ENCODE measurements around the gene GALNT15.
A peak's percentile ranks its signal among the peaks of the same experiment; 100 is the strongest.

GALNT15 gene, protein sequence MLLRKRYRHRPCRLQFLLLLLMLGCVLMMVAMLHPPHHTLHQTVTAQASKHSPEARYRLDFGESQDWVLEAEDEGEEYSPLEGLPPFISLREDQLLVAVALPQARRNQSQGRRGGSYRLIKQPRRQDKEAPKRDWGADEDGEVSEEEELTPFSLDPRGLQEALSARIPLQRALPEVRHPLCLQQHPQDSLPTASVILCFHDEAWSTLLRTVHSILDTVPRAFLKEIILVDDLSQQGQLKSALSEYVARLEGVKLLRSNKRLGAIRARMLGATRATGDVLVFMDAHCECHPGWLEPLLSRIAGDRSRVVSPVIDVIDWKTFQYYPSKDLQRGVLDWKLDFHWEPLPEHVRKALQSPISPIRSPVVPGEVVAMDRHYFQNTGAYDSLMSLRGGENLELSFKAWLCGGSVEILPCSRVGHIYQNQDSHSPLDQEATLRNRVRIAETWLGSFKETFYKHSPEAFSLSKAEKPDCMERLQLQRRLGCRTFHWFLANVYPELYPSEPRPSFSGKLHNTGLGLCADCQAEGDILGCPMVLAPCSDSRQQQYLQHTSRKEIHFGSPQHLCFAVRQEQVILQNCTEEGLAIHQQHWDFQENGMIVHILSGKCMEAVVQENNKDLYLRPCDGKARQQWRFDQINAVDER

DNA sequence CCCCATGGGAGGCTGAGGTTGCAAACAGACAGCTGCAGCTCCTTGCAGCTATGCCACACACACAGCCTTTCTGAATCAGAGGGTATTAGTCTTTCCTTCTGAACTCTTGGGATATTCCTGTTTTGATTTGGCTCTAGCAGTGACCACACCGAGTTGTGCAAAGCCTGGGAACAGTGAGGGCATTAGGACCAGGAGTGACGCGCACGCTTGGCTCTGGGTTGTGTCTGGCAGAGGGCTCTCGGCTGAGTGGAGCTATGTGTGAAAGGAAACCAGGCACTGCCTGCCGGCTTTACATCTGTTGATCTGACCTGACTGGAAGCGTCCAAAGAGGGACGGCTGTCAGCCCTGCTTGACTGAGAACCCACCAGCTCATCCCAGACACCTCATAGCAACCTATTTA, at the start of gene GALNT15:
Gene GALNT15 (plus strand): TSS at position 292 of the 400 bp plus-strand sequence. CDS start 472 bp downstream, outside the sequence.
- no peaks in the 10 kb centered on the region for H3K27me3 ChIP-seq (ENCODE audit: control insufficient read depth, insufficient read depth, low read length)
- no peak within 1 kb of the TSS for H3K4me3 ChIP-seq (ENCODE audit: low read length)
- no peaks in the 10 kb centered on the region for H3K36me3 ChIP-seq (ENCODE audit: control insufficient read depth, insufficient read depth, low read length)
- H3K9me3 ChIP-seq (ENCODE audit: control insufficient read depth, insufficient read depth, low read length) = no peaks in the 10 kb centered on the region
- H3K4me1 ChIP-seq (ENCODE audit: control insufficient read depth, insufficient read depth, low read length) = no peaks in the 10 kb centered on the region; the same call in 1 of the 2 replicates
- no CpG with 5 or more reads among the region's 8 CpGs for WGBS (ENCODE audit: insufficient coverage, insufficient read length)
- no peak for DNase-seq (ENCODE audit: low read depth, low spot score)
- no peak within 1 kb of the TSS for H3K27ac ChIP-seq (ENCODE audit: low read length)

DNA sequence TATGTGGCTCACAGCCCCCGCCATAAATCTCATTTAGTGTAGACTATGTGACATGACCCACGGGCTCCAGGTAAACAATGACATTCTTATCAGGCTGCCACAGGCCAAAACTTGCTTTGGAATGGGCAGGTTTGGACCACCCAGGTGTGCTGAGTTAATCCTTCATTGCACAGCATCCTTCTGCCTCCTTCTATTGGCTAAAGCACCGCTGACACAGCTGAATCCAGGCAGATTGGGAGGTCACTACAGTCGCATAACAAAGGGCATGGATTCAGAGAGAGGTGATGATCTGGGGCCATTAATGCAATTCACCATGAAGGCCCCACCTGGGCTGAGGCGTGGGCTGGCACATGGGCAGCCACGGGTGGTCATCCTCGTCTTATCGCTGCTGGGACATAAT, 47.8 kb upstream of the GALNT15 start:
- no peak for DNase-seq (ENCODE audit: low read depth, low spot score)
- Histone ChIP-seq H3K9me3 (ENCODE audit: control insufficient read depth, insufficient read depth, low read length) (no peaks in the 10 kb centered on the region), H3K27ac (ENCODE audit: low read length) (no peak overlapping the region), H3K27me3 (ENCODE audit: control insufficient read depth, insufficient read depth, low read length) (no peaks in the 10 kb centered on the region), H3K4me3 (ENCODE audit: low read length) (no peak overlapping the region), H3K4me1 (ENCODE audit: control insufficient read depth, insufficient read depth, low read length) (no peaks in the 10 kb centered on the region), H3K36me3 (ENCODE audit: control insufficient read depth, insufficient read depth, low read length) (no peaks in the 10 kb centered on the region)
- WGBS (ENCODE audit: insufficient coverage, insufficient read length) = no CpG with 5 or more reads among the region's 8 CpGs

DNA sequence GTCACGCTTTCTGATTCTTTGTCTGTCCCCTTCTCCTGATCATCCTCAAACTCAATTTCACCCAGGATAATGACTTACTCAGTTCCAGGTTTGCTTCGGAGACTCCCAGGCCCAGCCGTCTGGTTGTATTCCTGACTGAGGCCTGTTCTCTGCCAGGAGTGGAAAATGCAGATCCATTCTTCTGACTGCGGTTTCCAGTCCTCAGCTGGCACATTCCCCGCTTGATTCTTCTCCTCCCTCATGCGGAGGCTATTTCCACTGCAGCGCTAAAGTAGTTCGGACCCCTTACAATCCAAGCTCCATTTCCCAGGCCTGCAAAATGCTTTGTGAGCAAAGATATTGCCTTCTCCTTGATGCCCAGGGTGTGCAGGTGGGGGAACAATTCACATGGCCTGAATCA, 47.2 kb upstream of the GALNT15 start:
- Histone ChIP-seq H3K27me3 (ENCODE audit: control insufficient read depth, insufficient read depth, low read length) (no peaks in the 10 kb centered on the region), H3K27ac (ENCODE audit: low read length) (no peak overlapping the region), H3K4me3 (ENCODE audit: low read length) (no peak overlapping the region), H3K9me3 (ENCODE audit: control insufficient read depth, insufficient read depth, low read length) (no peaks in the 10 kb centered on the region), H3K36me3 (ENCODE audit: control insufficient read depth, insufficient read depth, low read length) (no peaks in the 10 kb centered on the region), H3K4me1 (ENCODE audit: control insufficient read depth, insufficient read depth, low read length) (no peaks in the 10 kb centered on the region)
- no CpG with 5 or more reads among the region's 8 CpGs for WGBS (ENCODE audit: insufficient coverage, insufficient read length)
- no peak for DNase-seq (ENCODE audit: low read depth, low spot score)

DNA sequence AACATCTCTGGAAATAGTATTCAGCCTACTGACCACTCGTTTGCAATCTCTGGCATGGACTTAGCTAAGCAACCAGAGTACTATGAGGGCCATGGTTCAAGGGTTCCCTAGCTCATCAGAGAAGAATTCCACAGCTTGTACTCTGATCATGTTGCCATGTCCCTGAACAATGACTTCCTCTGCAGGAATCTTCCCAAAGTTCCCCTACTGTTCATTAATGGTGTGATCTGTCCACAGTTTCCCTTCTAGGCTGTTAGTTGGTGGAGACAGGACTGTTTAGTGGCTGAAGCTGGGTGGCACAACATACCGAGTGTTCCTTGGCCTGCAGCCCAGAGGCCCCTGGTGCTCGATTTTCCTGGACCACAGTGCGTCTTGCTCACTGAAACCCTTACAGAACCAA, 44.4 kb upstream of the GALNT15 start:
- H3K36me3 ChIP-seq (ENCODE audit: control insufficient read depth, insufficient read depth, low read length) = no peaks in the 10 kb centered on the region
- WGBS (ENCODE audit: insufficient coverage, insufficient read length) = no CpG with 5 or more reads among the region's 4 CpGs
- no peaks in the 10 kb centered on the region for H3K4me1 ChIP-seq (ENCODE audit: control insufficient read depth, insufficient read depth, low read length)
- H3K9me3 ChIP-seq (ENCODE audit: control insufficient read depth, insufficient read depth, low read length) = no peaks in the 10 kb centered on the region
- DNase-seq (ENCODE audit: low read depth, low spot score) = no peak
- no peak overlapping the region for H3K27ac ChIP-seq (ENCODE audit: low read length)
- no peak overlapping the region for H3K4me3 ChIP-seq (ENCODE audit: low read length)
- no peaks in the 10 kb centered on the region for H3K27me3 ChIP-seq (ENCODE audit: control insufficient read depth, insufficient read depth, low read length)

DNA sequence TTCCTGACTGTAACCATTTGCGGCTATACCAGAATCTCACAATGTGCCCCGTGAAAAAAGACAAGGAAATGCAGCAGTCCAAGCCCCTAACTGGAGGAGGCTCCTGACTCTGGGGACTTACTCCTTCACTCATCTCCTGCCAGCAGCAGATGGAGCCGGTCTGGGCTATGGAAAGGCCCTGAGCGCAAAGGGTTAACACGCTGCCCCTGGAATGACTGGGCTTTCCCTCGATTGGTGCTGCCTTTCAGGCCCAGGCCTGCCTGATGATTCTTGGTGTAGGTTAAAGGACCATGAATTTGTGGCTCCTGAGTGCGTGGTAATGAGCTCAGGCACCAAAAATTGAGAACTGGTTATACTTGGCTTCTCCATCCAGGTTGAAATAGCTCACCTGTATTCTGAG, 42.3 kb upstream of the GALNT15 start:
- no peaks in the 10 kb centered on the region for H3K9me3 ChIP-seq (ENCODE audit: control insufficient read depth, insufficient read depth, low read length)
- H3K27ac ChIP-seq (ENCODE audit: low read length) = no peak overlapping the region
- DNase-seq (ENCODE audit: low read depth, low spot score) = peak; percentile 13
- no peaks in the 10 kb centered on the region for H3K36me3 ChIP-seq (ENCODE audit: control insufficient read depth, insufficient read depth, low read length)
- no peak overlapping the region for H3K4me3 ChIP-seq (ENCODE audit: low read length)
- no CpG with 5 or more reads among the region's 7 CpGs for WGBS (ENCODE audit: insufficient coverage, insufficient read length)
- no peaks in the 10 kb centered on the region for H3K4me1 ChIP-seq (ENCODE audit: control insufficient read depth, insufficient read depth, low read length)
- no peaks in the 10 kb centered on the region for H3K27me3 ChIP-seq (ENCODE audit: control insufficient read depth, insufficient read depth, low read length)

DNA sequence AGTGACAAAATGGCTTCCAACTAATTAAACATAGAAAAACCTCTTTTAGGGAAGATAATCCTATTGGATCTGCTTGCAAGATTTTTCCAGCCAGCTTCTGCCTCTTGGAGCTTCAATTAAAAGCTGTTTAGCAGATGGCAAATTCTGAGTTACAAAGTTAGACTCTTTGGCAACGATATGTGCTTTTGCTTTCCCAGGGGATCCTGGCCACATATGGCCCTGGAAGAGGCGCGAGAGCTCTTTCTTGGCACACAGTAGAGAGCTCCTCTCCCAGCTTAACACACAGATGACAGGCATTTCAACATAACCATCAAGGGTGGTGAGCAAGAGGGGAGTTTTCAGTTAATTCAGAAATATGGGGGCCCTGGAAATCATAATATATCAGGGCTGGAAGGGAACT, 41.6 kb upstream of the GALNT15 start:
- no CpG with 5 or more reads among the region's 3 CpGs for WGBS (ENCODE audit: insufficient coverage, insufficient read length)
- no peak for DNase-seq (ENCODE audit: low read depth, low spot score)
- no peaks in the 10 kb centered on the region for H3K36me3 ChIP-seq (ENCODE audit: control insufficient read depth, insufficient read depth, low read length)
- no peaks in the 10 kb centered on the region for H3K27me3 ChIP-seq (ENCODE audit: control insufficient read depth, insufficient read depth, low read length)
- no peaks in the 10 kb centered on the region for H3K4me1 ChIP-seq (ENCODE audit: control insufficient read depth, insufficient read depth, low read length)
- H3K27ac ChIP-seq (ENCODE audit: low read length) = no peak overlapping the region
- H3K9me3 ChIP-seq (ENCODE audit: control insufficient read depth, insufficient read depth, low read length) = no peaks in the 10 kb centered on the region
- H3K4me3 ChIP-seq (ENCODE audit: low read length) = no peak overlapping the region

DNA sequence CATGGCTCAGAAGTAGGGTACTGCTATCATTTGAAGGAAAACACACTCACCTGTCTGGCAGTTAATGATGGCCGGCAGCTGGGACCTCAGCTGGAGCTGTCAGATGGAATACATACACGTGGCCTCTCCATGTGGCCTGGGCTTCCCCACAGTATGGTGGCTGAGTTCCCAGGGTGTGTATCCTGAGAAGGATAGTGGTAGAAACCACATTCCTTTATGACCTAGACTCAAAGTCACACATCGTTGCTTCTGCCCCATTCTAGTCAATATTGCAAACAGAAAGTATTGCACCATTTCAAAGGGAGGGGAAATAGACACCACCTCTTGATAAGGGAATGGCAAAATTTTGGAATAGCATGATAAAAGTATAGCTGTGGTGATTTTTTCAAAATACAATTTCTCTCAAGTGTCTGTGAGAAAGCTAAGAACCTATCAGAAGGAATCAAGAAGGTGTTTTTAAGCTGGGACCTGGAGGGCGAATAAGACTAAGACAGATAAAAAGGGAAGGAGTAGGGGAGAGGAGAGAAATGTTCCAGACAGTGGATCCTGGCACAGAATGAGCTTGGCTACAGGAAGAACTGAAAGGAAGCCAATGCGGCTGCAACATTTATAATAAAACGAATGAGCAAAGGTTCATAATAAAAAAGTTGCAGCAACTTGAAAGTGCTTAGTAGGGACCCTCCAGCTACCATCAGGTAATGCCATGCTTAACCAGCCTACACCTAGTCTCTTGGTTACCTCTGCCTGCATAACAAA, 40.1 kb upstream of the GALNT15 start:
- Histone ChIP-seq H3K36me3 (ENCODE audit: control insufficient read depth, insufficient read depth, low read length) (no peaks in the 10 kb centered on the region), H3K9me3 (ENCODE audit: control insufficient read depth, insufficient read depth, low read length) (no peaks in the 10 kb centered on the region), H3K4me3 (ENCODE audit: low read length) (no peak overlapping the region), H3K4me1 (ENCODE audit: control insufficient read depth, insufficient read depth, low read length) (no peaks in the 10 kb centered on the region), H3K27me3 (ENCODE audit: control insufficient read depth, insufficient read depth, low read length) (no peaks in the 10 kb centered on the region), H3K27ac (ENCODE audit: low read length) (no peak overlapping the region)
- WGBS (ENCODE audit: insufficient coverage, insufficient read length) = no CpG with 5 or more reads among the region's 6 CpGs
- no peak for DNase-seq (ENCODE audit: low read depth, low spot score)

DNA sequence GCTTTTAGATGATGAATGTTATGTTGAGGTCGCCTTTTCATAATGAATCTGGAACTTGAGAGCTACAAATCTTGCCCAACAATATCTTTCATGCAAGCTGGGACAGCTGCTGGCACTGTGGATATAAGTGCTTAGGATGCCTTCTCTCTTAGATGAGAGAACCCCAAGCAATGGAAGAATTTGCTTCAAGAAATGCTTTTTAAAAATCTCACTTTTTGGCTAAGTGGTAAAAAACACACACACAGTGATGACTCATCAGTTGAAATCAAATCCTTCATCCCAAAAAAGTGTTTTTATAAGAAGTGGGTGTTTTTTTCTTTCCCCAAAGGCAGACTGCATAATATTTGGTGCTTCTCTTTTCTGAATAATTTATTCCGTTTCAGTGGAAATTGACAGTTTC, 38.4 kb upstream of the GALNT15 start:
- WGBS (ENCODE audit: insufficient coverage, insufficient read length) = no CpG with 5 or more reads among the region's 2 CpGs
- no peak for DNase-seq (ENCODE audit: low read depth, low spot score)
- Histone ChIP-seq H3K36me3 (ENCODE audit: control insufficient read depth, insufficient read depth, low read length) (no peaks in the 10 kb centered on the region), H3K4me3 (ENCODE audit: low read length) (no peak overlapping the region), H3K27me3 (ENCODE audit: control insufficient read depth, insufficient read depth, low read length) (no peaks in the 10 kb centered on the region), H3K27ac (ENCODE audit: low read length) (no peak overlapping the region), H3K9me3 (ENCODE audit: control insufficient read depth, insufficient read depth, low read length) (no peaks in the 10 kb centered on the region), H3K4me1 (ENCODE audit: control insufficient read depth, insufficient read depth, low read length) (no peaks in the 10 kb centered on the region)

DNA sequence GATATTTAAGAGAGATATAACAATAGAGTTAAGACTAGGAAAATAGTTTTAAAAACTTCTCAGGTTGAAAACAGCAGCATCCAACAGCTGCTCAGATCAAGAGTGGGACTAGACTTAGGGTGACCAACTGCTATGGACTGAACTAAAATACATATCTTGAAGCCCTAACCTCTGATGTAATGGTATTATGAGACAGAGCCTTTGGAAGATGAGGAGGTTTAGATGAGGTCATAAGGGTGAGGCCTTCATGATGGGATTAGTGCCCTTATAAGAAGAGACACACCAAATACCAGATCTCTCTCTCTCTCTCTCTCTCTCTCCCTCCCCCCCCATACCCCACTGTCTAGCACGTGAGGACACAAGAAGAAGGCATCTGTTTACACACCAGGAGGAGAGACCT, 37.4 kb upstream of the GALNT15 start:
- no peaks in the 10 kb centered on the region for H3K9me3 ChIP-seq (ENCODE audit: control insufficient read depth, insufficient read depth, low read length)
- WGBS (ENCODE audit: insufficient coverage, insufficient read length) = no CpG with 5 or more reads among the region's 1 CpG
- no peak overlapping the region for H3K27ac ChIP-seq (ENCODE audit: low read length)
- H3K27me3 ChIP-seq (ENCODE audit: control insufficient read depth, insufficient read depth, low read length) = no peaks in the 10 kb centered on the region
- DNase-seq (ENCODE audit: low read depth, low spot score) = no peak
- H3K36me3 ChIP-seq (ENCODE audit: control insufficient read depth, insufficient read depth, low read length) = no peaks in the 10 kb centered on the region
- no peak overlapping the region for H3K4me3 ChIP-seq (ENCODE audit: low read length)
- H3K4me1 ChIP-seq (ENCODE audit: control insufficient read depth, insufficient read depth, low read length) = no peaks in the 10 kb centered on the region

DNA sequence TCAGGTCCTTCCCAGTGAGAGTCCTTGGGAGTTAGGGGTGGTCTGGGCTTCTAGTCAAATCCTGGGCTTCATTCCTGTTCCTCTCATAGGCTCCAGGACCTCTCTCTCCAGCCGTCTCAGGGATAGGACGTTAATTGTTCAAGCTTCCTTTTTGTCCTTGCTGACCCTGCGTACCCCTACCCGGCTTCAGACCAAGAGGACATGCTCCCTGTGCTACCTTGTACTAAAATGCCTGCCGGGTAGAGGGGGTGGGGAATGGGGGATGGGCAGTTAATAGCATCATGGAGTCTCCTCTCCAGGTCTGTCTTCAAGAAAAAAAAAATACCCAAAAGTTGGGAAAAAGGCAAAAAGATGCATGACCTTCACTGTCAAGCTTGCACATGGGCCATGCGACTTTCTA, 36.5 kb upstream of the GALNT15 start:
- no CpG with 5 or more reads among the region's 6 CpGs for WGBS (ENCODE audit: insufficient coverage, insufficient read length)
- Histone ChIP-seq H3K9me3 (ENCODE audit: control insufficient read depth, insufficient read depth, low read length) (no peaks in the 10 kb centered on the region), H3K36me3 (ENCODE audit: control insufficient read depth, insufficient read depth, low read length) (no peaks in the 10 kb centered on the region), H3K27me3 (ENCODE audit: control insufficient read depth, insufficient read depth, low read length) (no peaks in the 10 kb centered on the region), H3K27ac (ENCODE audit: low read length) (no peak overlapping the region), H3K4me1 (ENCODE audit: control insufficient read depth, insufficient read depth, low read length) (no peaks in the 10 kb centered on the region), H3K4me3 (ENCODE audit: low read length) (no peak overlapping the region)
- no peak for DNase-seq (ENCODE audit: low read depth, low spot score)
